Heart left ventricle (tissue), 16 donors: ENCODE results near the gene RPSA. TPM values are rescaled to one million over a fixed set of nuclear protein-coding genes. Genes with fewer than 3 reads are reported as not detected.
"Not testable (repeated sequence)": the region's sequence is repeated elsewhere in the genome, so short reads cannot be mapped to it uniquely, and the experiment has no call there.

Source experiments
- ATAC-seq, 4 donors: fragments of 200-7000 bp; cut with Tn5 transposase; one replicate each; pipeline ENCODE4 v1.9.1; 2020 to 2022; ENCODE audit warnings: moderate library complexity in 4 of 4, mild to moderate bottlenecking in 3 of 4, moderate number of reproducible peaks in 1 of 4
- DNase-seq, 5 donors: peaks; one replicate each; pipeline ENCODE4 v3.0.0-alpha.2; 2020
- H3K27ac ChIP-seq, 12 donors: fragments of 200-600 bp; sonication (generic) in 4 of 12; one replicate each; pipeline versions ENCODE4 v1.5.0 to v1.8.0; 2016 to 2022; ENCODE audit warnings: mild to moderate bottlenecking in 2 of 12
- H3K27me3 ChIP-seq, 9 donors: fragments of 200-600 bp; sonication (generic) in 2 of 9; one replicate each; pipeline versions ENCODE4 v1.5.1 to v1.8.0; 2016 to 2022; ENCODE audit warnings: mild to moderate bottlenecking in 3 of 9
- H3K36me3 ChIP-seq, 9 donors: fragments of 200-600 bp; sonication (generic) in 2 of 9; one replicate each; pipeline versions ENCODE4 v1.5.0 to v1.8.0; 2018 to 2022; ENCODE audit warnings: mild to moderate bottlenecking in 2 of 9
- H3K4me1 ChIP-seq, 12 donors: fragments of 200-600 bp; sonication (generic) in 4 of 12; one replicate each; pipeline versions ENCODE4 v1.5.0 to v1.8.0; 2016 to 2022; ENCODE audit warnings: mild to moderate bottlenecking in 3 of 12
- H3K4me3 ChIP-seq, 12 donors: fragments of 200-600 bp; sonication (generic) in 4 of 12; one replicate each; pipeline versions ENCODE4 v1.5.0 to v1.8.0; 2017 to 2022; ENCODE audit warnings: mild to moderate bottlenecking in 9 of 12, moderate library complexity in 4 of 12
- H3K9me3 ChIP-seq, 12 donors: fragments of 200-600 bp; sonication (generic) in 4 of 12; one replicate each; pipeline versions ENCODE4 v1.5.0 to v1.8.0; 2016 to 2022; ENCODE audit warnings: mild to moderate bottlenecking in 1 of 12
- CTCF ChIP-seq, 12 donors: fragments of 200-600 bp; sonication (generic) in 4 of 12; IDR thresholded peaks; one replicate each; pipeline versions ENCODE4 v1.5.0 to v1.8.0; 2018 to 2022; ENCODE audit warnings: antibody characterized with exemption in 12 of 12, mild to moderate bottlenecking in 5 of 12
- POLR2A ChIP-seq, 2 donors: fragments of 450-650 bp; IDR thresholded peaks; one replicate each; pipeline ENCODE4 v1.6.1; 2017; ENCODE audit warnings: antibody characterized with exemption in 2 of 2, mild to moderate bottlenecking in 2 of 2, moderate library complexity in 2 of 2
- whole genome bisulfite sequencing, 4 donors: extraction: QIAGEN DNeasy Blood & Tissue Kit in 2 of 4; methylation state at CpG; one replicate each; pipeline versions ENCODE4 v1.1.5 to v1.1.7; 2013 to 2018; 5-methylcytosine and 5-hydroxymethylcytosine counted together
- intact Hi-C, 10 donors: fragments of 100-400 bp; cut with DNase I; formaldehyde crosslinking; loops; one replicate each; pipeline versions ENCODE4 v1.11.1 to v1.14.2; 2022
- polyA plus RNA-seq, 2 donors: library from polyadenylated mRNA; stranded (reverse); fragments of 200-250 nt; gene quantifications; one replicate each; pipeline ENCODE4 v1.2.3, GENCODE V29; 2013
- total RNA-seq, 9 donors: library from RNA; depleted of rRNA in 2 of 9; stranded (reverse); fragments of >200 nt in 2 of 9; fragmentation: NEBNext Ultra II Directional in 3 of 9; extraction: Animal tissue kit (Norgen Biotek cat#: 25700) in 3 of 9; gene quantifications; one replicate each; pipeline versions ENCODE4 v1.1.0 to v1.2.4, GENCODE V29; 2016 to 2023
- donor health status: ischemic (EF 13 %, LVEDD 7.1; RV severe dilation, severe dysfunction).
- donor health status: healthy with polysubstance abuse.
- donor health status: DM: no; HTN: yes; CAD: no.
- donor health status: DM: no; HTN: no; CAD: no.
- donor health status: ischemic (EF 25% LVEDD 6.9; RV normal size, moderate dysfunction).
- donor health status: ischemic (EF 25% LVEDD 5.7; RV mildly dilated, moderate dysfunction).
- donor health status: healthy.
- donor health status: DM: yes; HTN: yes; CAD: no.
- donor health status: ischemic (EF 35%, LVEDD 5.7; RV mildly dilated, moderate dysfunction).
- donor health status: nonischemic (EF 11% LVEDD 7.7; RV severe dilation, severe dysfunction).
- donor health status: DM: yes; HTN: yes; CAD: no.
- donor health status: PGD.
- donor health status: ischemic (EF 29% LVEDD 5.4; RV normal size, mild dysfunction).
- donor health status: nonischemic (EF 23%, LVEDD 6.1; RV moderate dilation, normal function).

RPSA gene
- total and polyA plus RNA-seq, 11 donors: 308 to 1,279 (median 428) TPM

GRCh38 chr3:39454591-39455217 is 48.2 kb downstream of the RPSA start:
- intact Hi-C loops: no loop called here
- Histone ChIP-seq H3K9me3 (no peaks in the 10 kb centered on the region), H3K4me1 (no peaks in the 10 kb centered on the region), H3K36me3 (no peaks in the 10 kb centered on the region), H3K27me3 (peaks cover 0 to 15% (median 0%) of the 10 kb centered on the region in 9 donors), H3K27ac (no peak overlapping the region), H3K4me3 (no peak overlapping the region)
- no peak for ATAC-seq
- TF ChIP-seq CTCF (IDR thresholded peaks at IDR 0.05) (no peak), POLR2A (IDR thresholded peaks at IDR 0.05) (no peak)
- 49 to 76% (median 51%) methylated on average over 2 to 3 of the region's 3 CpGs for WGBS, 4 donors
- DNase-seq: no peak

- TF ChIP-seq POLR2A (IDR thresholded peaks at IDR 0.05): no peak
- TF ChIP-seq CTCF (IDR thresholded peaks at IDR 0.05): no peak
- ATAC-seq (no peak), DNase-seq (no peak)
- 94 to 97% (median 95%) methylated on average over 20 of the region's 20 CpGs for WGBS, 4 donors
- Histone ChIP-seq H3K27me3 (peaks cover 0 to 21% (median 2%) of the 10 kb centered on the region in 9 donors), H3K4me3 (no peak overlapping the region), H3K27ac (no peak overlapping the region), H3K36me3 (no peaks in the 10 kb centered on the region), H3K9me3 (no peaks in the 10 kb centered on the region), H3K4me1 (no peaks in the 10 kb centered on the region)
- intact Hi-C loops: no loop called here
Observed at GRCh38 chr3:39456159-39456558, 49.6 kb downstream of the RPSA start.

DNA sequence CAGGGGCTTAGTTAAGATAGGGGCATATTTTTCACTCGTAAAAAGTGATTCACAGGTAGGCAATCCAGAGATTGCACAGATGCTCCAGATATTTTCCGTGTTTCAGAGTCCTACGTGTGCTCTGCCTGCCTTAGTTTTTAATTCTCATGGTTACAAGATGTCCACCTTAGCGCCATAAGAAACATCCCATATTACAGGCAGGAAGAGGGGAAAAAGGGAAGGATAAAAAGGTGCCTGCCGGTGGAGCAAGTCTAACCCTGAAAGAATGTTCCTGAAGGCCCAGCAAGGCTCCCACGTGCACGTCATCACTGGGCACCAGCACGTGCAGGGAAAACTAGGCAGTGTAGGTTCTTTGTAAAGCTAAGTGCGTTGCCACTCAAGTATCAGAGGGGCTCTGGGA is 50.8 kb downstream of the RPSA start:
- no peaks in the 10 kb centered on the region for H3K36me3 ChIP-seq
- TF ChIP-seq CTCF (IDR thresholded peaks at IDR 0.05): no peak
- no peak for DNase-seq
- ATAC-seq: no peak
- H3K4me3 ChIP-seq: no peak overlapping the region
- peaks cover 0 to 22% (median 2%) of the 10 kb centered on the region in 9 donors for H3K27me3 ChIP-seq
- H3K4me1 ChIP-seq: no peaks in the 10 kb centered on the region
- H3K9me3 ChIP-seq: no peaks in the 10 kb centered on the region
- intact Hi-C loops: no loop called here
- WGBS, 4 donors: 77 to 90% (median 81%) methylated on average over 9 of the region's 9 CpGs
- H3K27ac ChIP-seq: no peak overlapping the region

DNA sequence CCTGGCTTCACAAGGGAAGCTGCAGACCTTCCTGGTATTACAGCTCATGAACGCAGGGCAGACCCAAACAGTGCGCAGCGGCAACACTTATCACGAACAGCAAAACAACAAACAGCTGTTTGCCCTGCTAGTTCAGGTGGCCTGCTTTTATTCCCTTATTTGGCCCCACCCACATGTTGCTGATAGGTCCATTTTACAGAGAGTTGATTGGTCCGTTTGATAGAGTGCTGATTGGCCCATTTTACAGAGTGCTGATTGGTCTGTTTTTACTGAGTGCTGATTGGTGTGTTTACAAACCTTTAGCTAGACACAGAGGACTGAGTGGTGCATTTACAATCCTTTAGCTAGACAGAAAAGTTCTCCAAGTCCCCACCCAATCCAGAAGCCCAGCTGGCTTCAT is 52.1 kb downstream of the RPSA start:
- whole genome bisulfite sequencing, 4 donors: 81 to 92% (median 84%) methylated on average over 5 of the region's 5 CpGs
- ATAC-seq, intact Hi-C loops, H3K27ac ChIP-seq, DNase-seq, H3K9me3 ChIP-seq, H3K36me3 ChIP-seq, H3K4me3 ChIP-seq, H3K4me1 ChIP-seq: not testable (repeated sequence)
- peaks cover 0 to 22% (median 2%) of the 10 kb centered on the region in 9 donors for H3K27me3 ChIP-seq

- intact Hi-C loops: no loop called here
- DNase-seq: no peak
- H3K27me3 ChIP-seq: peaks cover 0 to 19% (median 0%) of the 10 kb centered on the region in 9 donors
- no peaks in the 10 kb centered on the region for H3K4me1 ChIP-seq
- H3K27ac ChIP-seq: no peak overlapping the region
- TF ChIP-seq POLR2A (IDR thresholded peaks at IDR 0.05): no peak
- TF ChIP-seq CTCF (IDR thresholded peaks at IDR 0.05): no peak
- no peak overlapping the region for H3K4me3 ChIP-seq
- no peaks in the 10 kb centered on the region for H3K36me3 ChIP-seq
- ATAC-seq: no peak
- H3K9me3 ChIP-seq: no peaks in the 10 kb centered on the region
- WGBS, 4 donors: 63 to 75% (median 65%) methylated on average over 2 of the region's 2 CpGs
Observed at GRCh38 chr3:39460677-39461076, 54.2 kb downstream of the RPSA start.
